Esophagus squamous epithelium (tissue), 4 donors: ENCODE results near the gene BSPRY.

ENCODE experiments used
- POLR2A ChIP-seq, 4 donors: fragments of 450-650 bp; IDR thresholded peaks; one replicate each; pipeline ENCODE4 v1.6.1; 2017; ENCODE audit warnings: antibody characterized with exemption in 4 of 4, mild to moderate bottlenecking in 4 of 4, moderate library complexity in 3 of 4
- TF ChIP-seq, protein P1 (sequence below), 6 experiments: fragments of 450-650 bp in 4 of 6; fragments of 200-600 bp in 2 of 6; sonication (generic) in 2 of 6; IDR thresholded peaks; one replicate each; pipeline ENCODE4 v1.5.1; 2016 to 2019; ENCODE audit warnings: antibody characterized with exemption in 6 of 6, mild to moderate bottlenecking in 4 of 6, moderate library complexity in 4 of 6

DNA sequence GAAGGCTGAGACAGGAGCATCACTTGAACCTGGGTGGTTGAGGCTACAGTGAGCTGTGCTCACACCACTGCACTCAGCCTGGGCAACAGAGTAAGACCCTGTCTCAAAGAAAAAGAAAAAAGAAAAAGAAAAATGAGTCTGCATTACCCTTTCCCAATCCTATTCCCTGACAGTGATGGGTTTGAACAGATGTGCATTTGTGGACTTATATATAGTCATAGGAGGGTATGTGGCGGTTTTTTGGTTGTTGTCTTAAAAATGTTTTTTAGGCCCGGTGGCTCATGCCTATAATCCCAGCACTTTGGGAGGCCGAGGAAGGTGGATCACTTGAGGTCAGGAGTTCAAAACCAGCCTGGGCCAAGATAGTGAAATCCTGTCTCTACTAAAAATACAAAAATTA lies 14.0 kb downstream of the BSPRY start:
- TF ChIP-seq, protein P1, sequence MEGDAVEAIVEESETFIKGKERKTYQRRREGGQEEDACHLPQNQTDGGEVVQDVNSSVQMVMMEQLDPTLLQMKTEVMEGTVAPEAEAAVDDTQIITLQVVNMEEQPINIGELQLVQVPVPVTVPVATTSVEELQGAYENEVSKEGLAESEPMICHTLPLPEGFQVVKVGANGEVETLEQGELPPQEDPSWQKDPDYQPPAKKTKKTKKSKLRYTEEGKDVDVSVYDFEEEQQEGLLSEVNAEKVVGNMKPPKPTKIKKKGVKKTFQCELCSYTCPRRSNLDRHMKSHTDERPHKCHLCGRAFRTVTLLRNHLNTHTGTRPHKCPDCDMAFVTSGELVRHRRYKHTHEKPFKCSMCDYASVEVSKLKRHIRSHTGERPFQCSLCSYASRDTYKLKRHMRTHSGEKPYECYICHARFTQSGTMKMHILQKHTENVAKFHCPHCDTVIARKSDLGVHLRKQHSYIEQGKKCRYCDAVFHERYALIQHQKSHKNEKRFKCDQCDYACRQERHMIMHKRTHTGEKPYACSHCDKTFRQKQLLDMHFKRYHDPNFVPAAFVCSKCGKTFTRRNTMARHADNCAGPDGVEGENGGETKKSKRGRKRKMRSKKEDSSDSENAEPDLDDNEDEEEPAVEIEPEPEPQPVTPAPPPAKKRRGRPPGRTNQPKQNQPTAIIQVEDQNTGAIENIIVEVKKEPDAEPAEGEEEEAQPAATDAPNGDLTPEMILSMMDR (IDR thresholded peaks at IDR 0.05), result no peak
- TF ChIP-seq POLR2A (IDR thresholded peaks at IDR 0.05), result no peak
